GDM1 (cell line): ENCODE measurements around the gene MSI2.

Source experiments
- DNase-seq: peaks from one replicate; lab custom pipeline; 2025; lab: John Stamatoyannopoulos, UW

MSI2 gene

GRCh38 chr17:57395721-57396321 lies 139.5 kb downstream of the MSI2 start:
- DNase-seq = no peak

- DNase-seq = no peak
Observed at GRCh38 chr17:57396511-57396921, 140.2 kb downstream of the MSI2 start.

GRCh38 chr17:57397402-57397801 lies 141.1 kb downstream of the MSI2 start:
- DNase-seq = no peak

GRCh38 chr17:57399690-57400089 lies 143.4 kb downstream of the MSI2 start:
- no peak for DNase-seq

GRCh38 chr17:57400648-57401047 lies 144.3 kb downstream of the MSI2 start:
- no peak for DNase-seq

GRCh38 chr17:57401556-57402488 lies 145.5 kb downstream of the MSI2 start:
- DNase-seq = no peak

- DNase-seq = no peak
Observed at GRCh38 chr17:57402681-57403180, 146.4 kb downstream of the MSI2 start.

- DNase-seq = no peak
Observed at GRCh38 chr17:57403236-57403635, 146.9 kb downstream of the MSI2 start.

- no peak for DNase-seq
Observed at GRCh38 chr17:57404073-57404472, 147.8 kb downstream of the MSI2 start.

GRCh38 chr17:57404795-57405490 lies 148.6 kb downstream of the MSI2 start:
- no peak for DNase-seq

- DNase-seq = no peak
Observed at GRCh38 chr17:57405491-57406072, 149.3 kb downstream of the MSI2 start.

GRCh38 chr17:57406131-57406980 lies 150.0 kb downstream of the MSI2 start:
- no peak for DNase-seq

GRCh38 chr17:57406981-57407286 lies 150.6 kb downstream of the MSI2 start:
- no peak for DNase-seq

- no peak for DNase-seq
Observed at GRCh38 chr17:57407287-57408070, 151.2 kb downstream of the MSI2 start.

GRCh38 chr17:57408071-57408811 lies 151.9 kb downstream of the MSI2 start:
- DNase-seq = no peak

GRCh38 chr17:57410169-57410568 lies 153.8 kb downstream of the MSI2 start:
- no peak for DNase-seq

GRCh38 chr17:57412520-57413096 lies 156.3 kb downstream of the MSI2 start:
- DNase-seq = no peak

GRCh38 chr17:57413848-57414651 lies 157.7 kb downstream of the MSI2 start:
- no peak for DNase-seq

GRCh38 chr17:57415751-57416207 lies 159.5 kb downstream of the MSI2 start:
- no peak for DNase-seq
